ENCODE measurements around the gene PRKD1. TPM values are rescaled to one million over a fixed set of nuclear protein-coding genes. Genes with fewer than 3 reads are reported as not detected.

The PRKD1 gene
- total and polyA plus RNA-seq, 2 experiments from 2014 or later: 7.5 to 16.5 TPM

DNA sequence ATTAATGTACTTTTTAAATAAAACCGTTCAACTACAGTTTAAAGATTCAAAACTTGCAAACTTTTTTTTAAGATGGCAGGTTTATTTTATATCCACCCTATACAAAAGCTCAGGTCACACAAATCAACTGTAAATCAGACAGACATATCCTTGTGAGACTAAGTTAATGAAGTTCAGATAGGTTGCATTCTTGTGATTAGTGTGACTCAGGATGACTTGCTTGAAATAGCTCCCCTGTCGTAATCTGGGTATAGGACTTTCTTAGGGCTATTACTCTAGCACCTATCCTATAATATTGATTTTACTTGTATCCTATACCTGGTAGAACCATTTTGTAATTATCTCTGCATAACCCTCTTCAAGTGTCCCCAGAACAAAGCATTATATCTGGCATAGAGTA, 9.5 kb upstream of the PRKD1 start:
- 82% methylated on average over 2 of the region's 2 CpGs for WGBS (ENCODE audit: low lambda C conversion rate, missing lambda C conversion rate)
- TF ChIP-seq, protein P1, sequence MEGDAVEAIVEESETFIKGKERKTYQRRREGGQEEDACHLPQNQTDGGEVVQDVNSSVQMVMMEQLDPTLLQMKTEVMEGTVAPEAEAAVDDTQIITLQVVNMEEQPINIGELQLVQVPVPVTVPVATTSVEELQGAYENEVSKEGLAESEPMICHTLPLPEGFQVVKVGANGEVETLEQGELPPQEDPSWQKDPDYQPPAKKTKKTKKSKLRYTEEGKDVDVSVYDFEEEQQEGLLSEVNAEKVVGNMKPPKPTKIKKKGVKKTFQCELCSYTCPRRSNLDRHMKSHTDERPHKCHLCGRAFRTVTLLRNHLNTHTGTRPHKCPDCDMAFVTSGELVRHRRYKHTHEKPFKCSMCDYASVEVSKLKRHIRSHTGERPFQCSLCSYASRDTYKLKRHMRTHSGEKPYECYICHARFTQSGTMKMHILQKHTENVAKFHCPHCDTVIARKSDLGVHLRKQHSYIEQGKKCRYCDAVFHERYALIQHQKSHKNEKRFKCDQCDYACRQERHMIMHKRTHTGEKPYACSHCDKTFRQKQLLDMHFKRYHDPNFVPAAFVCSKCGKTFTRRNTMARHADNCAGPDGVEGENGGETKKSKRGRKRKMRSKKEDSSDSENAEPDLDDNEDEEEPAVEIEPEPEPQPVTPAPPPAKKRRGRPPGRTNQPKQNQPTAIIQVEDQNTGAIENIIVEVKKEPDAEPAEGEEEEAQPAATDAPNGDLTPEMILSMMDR (IDR thresholded peaks at IDR 0.05; ENCODE audit: poor library complexity): no peak
- TF ChIP-seq EZH2 (IDR thresholded peaks at IDR 0.05; ENCODE audit: borderline replicate concordance): no peak
- no peak for TF ChIP-seq EZH2phosphoT487 (IDR thresholded peaks at IDR 0.05; ENCODE audit: low read depth, severe bottlenecking, unreplicated experiment)
- Histone ChIP-seq H4K20me1 (ENCODE audit: insufficient read depth, poor library complexity, severe bottlenecking) (no peaks in the 10 kb centered on the region), H3K9me3 (ENCODE audit: low read depth) (no peaks in the 10 kb centered on the region), H3K4me3 (no peak overlapping the region), H3K27ac (no peak overlapping the region), H3K4me2 (no peak overlapping the region), H3K27me3 (no peaks in the 10 kb centered on the region), H2AFZ (no peak overlapping the region), H3K79me2 (no peaks in the 10 kb centered on the region), H3K9me2 (replicated peaks; ENCODE audit: insufficient read depth) (no peaks in the 10 kb centered on the region), H3K4me1 (ENCODE audit: insufficient read depth) (no peaks in the 10 kb centered on the region), H3K36me3 (replicated peaks; ENCODE audit: insufficient read depth, low read depth) (no peaks in the 10 kb centered on the region)
- no peak for DNase-seq (ENCODE audit: low spot score)

DNA sequence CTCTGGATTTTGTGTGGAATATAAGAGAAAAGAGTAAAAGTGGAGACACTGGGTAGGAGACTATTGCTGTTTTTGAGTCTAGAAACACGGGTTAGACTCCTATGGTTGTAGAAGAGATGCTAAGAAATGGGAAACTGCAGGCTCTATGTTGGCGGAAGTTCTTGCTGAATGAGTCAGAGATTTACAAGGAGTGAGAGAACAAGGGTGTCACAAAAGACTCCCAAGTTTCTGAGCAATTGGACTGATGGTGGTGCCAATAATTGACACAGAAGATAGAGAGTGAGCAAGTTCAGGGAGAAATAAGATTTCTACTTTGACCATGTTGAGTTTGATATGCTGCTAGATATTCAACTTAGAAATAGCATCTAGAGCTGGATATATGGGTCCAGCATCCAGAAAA, 2.6 kb upstream of the PRKD1 start:
- H3K4me1 ChIP-seq (ENCODE audit: insufficient read depth): peaks cover 13% of the 10 kb centered on the region
- 45% methylated on average over 2 of the region's 2 CpGs for WGBS (ENCODE audit: low lambda C conversion rate, missing lambda C conversion rate)
- H3K79me2 ChIP-seq: peaks cover 11% of the 10 kb centered on the region
- TF ChIP-seq, protein P1 (IDR thresholded peaks at IDR 0.05; ENCODE audit: poor library complexity): no peak
- no peak for TF ChIP-seq EZH2 (IDR thresholded peaks at IDR 0.05; ENCODE audit: borderline replicate concordance)
- H3K9me2 ChIP-seq (replicated peaks; ENCODE audit: insufficient read depth): no peaks in the 10 kb centered on the region
- H4K20me1 ChIP-seq (ENCODE audit: insufficient read depth, poor library complexity, severe bottlenecking): no peaks in the 10 kb centered on the region
- H3K36me3 ChIP-seq (replicated peaks; ENCODE audit: insufficient read depth, low read depth): no peaks in the 10 kb centered on the region
- no peak overlapping the region for H3K4me2 ChIP-seq
- H3K27me3 ChIP-seq: no peaks in the 10 kb centered on the region
- no peaks in the 10 kb centered on the region for H3K9me3 ChIP-seq (ENCODE audit: low read depth)
- H2AFZ ChIP-seq: no peak overlapping the region
- DNase-seq (ENCODE audit: low spot score): no peak
- H3K27ac ChIP-seq: peak overlapping the region; percentile 24
- H3K4me3 ChIP-seq: no peak overlapping the region

DNA sequence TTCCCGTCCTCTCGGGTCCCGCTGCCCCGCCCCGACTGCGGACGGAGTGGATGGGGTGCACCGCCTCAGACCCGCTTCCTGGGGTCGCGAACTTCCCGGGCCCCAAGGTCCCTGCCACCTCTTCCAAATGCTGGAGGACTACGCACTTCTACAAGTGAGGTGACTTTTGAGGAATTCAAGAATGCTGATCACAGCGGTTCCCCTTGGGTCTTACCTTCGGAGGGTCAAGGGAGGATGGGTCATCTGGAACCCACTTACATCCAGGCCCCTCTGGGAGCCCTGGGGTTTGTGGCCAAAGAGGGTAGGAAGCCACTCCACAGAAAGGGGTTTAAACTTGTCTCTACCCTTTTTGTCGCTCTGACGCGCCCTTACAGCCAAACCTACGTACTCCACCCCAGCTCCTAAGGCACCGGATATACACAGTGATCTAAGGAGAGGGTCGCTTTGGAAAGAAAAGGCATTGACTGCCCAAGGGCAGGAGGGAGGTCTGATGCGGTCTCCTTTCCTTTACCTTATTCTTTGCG, 532 bp upstream of the PRKD1 start:
- Histone ChIP-seq H3K27ac (no peak overlapping the region), H3K4me1 (ENCODE audit: insufficient read depth) (peaks cover 17% of the 10 kb centered on the region), H3K27me3 (no peaks in the 10 kb centered on the region), H3K4me3 (peak overlapping the region; percentile 88), H3K4me2 (peak overlapping the region; percentile 92), H3K36me3 (replicated peaks; ENCODE audit: insufficient read depth, low read depth) (no peaks in the 10 kb centered on the region), H3K9me2 (replicated peaks; ENCODE audit: insufficient read depth) (no peaks in the 10 kb centered on the region), H2AFZ (peak overlapping the region; percentile 87), H4K20me1 (ENCODE audit: insufficient read depth, poor library complexity, severe bottlenecking) (no peaks in the 10 kb centered on the region), H3K79me2 (peaks cover 32% of the 10 kb centered on the region), H3K9me3 (ENCODE audit: low read depth) (no peaks in the 10 kb centered on the region)
- DNase-seq (ENCODE audit: low spot score): no peak
- WGBS (ENCODE audit: low lambda C conversion rate, missing lambda C conversion rate): 19% methylated on average over 23 of the region's 23 CpGs
- TF ChIP-seq, protein P1 (IDR thresholded peaks at IDR 0.05; ENCODE audit: poor library complexity): no peak
- TF ChIP-seq EZH2 (IDR thresholded peaks at IDR 0.05; ENCODE audit: borderline replicate concordance) (no peak), EZH2phosphoT487 (IDR thresholded peaks at IDR 0.05; ENCODE audit: low read depth, severe bottlenecking, unreplicated experiment) (no peak)

Measured in hepatocyte (in vitro differentiated cells).